UCSD-AML1 (cell line): ENCODE measurements around the gene TNIP2.

ENCODE experiments used
- DNase-seq: peaks from one replicate; lab custom pipeline; 2025; ENCODE audit not compliant: unreplicated experiment; lab: John Stamatoyannopoulos, UW

TNIP2 gene, protein sequence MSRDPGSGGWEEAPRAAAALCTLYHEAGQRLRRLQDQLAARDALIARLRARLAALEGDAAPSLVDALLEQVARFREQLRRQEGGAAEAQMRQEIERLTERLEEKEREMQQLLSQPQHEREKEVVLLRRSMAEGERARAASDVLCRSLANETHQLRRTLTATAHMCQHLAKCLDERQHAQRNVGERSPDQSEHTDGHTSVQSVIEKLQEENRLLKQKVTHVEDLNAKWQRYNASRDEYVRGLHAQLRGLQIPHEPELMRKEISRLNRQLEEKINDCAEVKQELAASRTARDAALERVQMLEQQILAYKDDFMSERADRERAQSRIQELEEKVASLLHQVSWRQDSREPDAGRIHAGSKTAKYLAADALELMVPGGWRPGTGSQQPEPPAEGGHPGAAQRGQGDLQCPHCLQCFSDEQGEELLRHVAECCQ

DNA sequence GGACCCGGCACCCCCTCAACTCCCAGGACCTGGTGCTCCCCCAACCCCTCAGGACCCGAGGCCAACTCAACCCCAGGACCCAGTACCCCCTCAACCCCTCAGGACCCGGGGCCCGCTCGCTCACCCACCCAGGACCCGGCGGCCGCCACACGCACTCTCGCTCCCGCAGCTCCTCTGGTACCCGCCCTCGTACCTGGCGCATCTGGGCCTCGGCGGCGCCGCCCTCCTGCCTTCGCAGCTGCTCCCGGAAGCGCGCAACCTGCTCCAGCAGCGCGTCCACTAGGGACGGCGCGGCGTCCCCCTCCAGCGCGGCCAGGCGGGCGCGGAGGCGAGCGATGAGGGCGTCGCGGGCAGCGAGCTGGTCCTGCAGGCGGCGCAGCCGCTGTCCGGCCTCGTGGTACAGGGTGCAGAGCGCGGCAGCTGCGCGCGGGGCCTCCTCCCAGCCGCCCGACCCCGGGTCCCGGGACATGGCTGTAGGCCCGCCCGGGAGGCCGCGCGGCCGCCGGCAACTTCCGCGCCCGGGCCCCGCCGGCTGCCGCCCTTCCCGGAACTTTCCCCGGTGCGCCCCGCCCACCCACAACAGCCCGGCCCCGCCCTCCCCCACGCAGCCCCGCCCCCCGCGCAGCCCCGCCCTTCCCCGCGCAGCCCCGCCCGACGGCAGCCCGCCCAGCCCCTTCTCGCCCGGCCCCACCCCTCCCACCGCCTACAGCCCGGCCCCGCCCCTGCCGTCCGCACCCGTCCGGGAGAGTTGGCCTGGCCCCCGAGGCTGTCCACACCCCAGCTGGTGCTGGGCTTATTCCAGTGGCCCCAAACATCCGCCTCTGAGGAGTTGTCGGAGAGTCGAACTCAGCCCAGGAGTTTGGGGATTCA lies at the start of gene TNIP2:
TNIP2 (minus strand) TSS at position 516 of the 870 bp plus-strand sequence; CDS start at position 469, 47 bp downstream.
- DNase-seq, result peak; percentile 87

DNA sequence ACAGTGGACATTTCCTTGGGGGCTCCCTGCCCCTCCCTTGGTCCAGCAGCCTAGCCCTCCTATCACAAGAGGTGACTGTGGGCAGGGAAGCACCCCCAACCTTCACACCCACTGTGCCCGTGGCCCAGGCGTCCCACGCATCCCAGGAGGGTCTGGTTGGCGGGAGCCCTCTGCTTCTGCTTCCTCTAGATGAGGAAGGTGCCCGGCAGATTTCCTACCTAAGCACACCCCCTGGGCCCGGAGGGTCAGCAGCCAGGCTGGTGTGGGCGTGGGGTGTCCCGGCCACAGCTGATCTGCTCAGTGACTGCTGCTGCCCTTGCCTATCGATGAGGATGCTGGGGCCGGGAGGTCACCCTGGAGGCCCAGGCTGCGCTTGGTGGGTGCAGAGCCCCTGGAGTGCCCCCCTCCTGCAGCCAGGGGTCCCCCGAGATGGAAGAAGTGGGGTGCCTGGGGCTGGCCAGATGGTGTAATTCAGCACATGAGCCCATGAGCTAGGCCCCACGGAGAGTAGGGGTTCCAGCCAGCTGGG lies 48.9 kb upstream of the TNIP2 start:
- DNase-seq, result no peak

DNA sequence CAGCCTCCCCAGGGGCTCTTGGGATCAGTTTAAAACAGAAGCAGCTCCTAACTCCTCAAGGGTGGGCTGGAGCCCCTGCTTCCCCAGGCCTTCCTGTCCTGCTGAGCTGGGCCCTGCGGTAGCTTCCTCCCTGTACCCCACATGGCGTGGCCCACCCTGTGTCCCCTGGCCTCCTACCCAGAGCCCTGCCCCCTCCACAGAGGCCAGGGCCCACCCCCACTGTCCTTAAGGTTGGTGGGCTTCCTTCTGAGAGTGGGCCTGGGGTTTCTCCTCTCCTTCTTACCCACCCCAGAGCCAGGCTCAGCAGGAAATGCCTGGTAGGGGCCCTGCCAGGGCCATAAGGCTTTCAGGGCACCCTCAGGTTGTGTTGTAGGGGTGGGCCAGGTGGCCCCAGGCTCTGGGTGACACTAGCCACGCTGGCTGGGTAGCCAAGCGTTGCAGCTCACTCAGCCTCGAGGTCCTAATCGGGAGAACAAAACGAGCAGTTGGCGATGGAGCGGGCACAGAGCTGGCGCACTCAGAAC lies 48.4 kb upstream of the TNIP2 start:
- DNase-seq, result no peak

DNA sequence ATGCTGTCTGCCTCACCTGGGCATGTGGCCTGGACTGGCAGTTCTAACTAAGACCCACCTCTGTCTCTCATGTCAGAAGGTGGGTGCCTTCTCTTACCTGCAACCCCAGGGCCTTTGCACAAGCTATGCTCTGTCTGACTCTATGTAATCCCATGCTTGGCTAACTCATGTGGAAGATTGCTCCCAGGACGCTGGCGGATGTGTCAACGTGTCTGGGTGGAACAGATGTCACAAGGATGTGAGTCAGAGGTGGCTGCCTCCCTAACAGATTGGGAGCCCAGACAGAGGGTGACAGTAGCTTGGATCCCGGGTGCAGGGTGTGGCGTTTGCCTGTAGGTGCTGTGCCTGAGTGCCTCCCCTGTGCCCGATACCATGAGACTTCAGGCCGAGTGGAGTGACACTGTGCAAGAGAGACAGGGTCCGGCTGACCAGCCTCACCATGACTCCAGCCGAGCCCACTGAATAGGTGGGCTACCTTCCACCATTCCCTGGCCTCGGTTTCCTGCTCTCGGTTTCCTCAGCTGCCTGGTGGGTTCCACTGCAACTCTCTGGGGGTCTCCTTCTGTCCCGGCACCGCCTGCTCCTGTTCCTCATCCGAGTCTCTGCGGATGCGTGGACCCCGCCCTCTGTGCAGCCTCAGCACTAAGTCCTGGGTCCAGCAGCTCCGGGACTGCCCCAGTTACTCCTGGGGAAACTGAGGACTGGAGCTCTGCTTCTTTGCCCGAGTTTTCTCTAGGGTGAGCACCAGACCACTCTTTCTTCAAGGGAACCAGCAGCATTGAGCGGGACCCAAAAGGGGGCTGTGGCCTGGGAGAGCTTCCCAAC lies 47.7 kb upstream of the TNIP2 start:
- no peak for DNase-seq

DNA sequence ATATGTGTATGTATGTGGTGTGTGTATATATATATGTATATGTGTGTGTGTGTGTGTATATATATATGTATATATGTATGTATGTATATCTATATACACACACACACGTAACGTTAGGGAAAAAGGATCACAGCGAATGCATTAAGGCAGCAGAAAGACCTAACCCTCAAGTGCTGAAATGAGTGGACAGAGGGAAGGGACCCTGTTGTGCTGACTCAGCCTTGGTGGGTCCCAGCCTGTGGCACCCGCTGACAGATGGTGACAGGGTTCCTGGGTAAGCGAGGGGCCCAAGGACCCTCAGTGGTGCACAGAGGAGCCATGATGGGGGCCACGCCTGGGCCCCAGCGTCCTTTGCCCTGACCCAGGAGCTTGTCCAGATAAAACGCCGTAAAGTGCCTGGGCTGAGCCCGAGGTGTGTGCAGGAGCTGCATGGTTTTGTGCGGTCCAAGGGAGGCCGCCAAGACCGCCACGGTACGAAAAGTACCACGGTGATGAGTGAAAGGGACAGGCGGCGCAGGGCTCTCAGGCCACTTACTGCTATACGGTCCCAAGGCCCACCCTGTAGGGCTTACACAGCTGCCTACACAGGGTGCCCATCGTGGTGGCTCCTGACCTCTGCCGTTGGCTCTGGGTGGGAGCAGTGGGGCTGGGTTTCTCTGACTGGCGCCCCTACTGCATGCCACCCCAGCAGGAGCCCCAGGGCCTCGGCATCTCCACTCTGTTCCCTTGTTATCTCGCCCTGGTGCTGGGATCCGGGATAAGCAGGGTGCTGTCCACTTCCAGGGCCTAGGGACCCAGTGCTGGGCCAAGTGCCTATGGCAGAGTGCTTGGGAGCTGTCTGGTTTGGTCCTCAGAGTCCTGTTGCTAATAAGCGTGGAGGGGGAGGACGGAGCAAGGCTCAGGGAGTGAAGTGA lies 46.7 kb upstream of the TNIP2 start:
- DNase-seq, result no peak

DNA sequence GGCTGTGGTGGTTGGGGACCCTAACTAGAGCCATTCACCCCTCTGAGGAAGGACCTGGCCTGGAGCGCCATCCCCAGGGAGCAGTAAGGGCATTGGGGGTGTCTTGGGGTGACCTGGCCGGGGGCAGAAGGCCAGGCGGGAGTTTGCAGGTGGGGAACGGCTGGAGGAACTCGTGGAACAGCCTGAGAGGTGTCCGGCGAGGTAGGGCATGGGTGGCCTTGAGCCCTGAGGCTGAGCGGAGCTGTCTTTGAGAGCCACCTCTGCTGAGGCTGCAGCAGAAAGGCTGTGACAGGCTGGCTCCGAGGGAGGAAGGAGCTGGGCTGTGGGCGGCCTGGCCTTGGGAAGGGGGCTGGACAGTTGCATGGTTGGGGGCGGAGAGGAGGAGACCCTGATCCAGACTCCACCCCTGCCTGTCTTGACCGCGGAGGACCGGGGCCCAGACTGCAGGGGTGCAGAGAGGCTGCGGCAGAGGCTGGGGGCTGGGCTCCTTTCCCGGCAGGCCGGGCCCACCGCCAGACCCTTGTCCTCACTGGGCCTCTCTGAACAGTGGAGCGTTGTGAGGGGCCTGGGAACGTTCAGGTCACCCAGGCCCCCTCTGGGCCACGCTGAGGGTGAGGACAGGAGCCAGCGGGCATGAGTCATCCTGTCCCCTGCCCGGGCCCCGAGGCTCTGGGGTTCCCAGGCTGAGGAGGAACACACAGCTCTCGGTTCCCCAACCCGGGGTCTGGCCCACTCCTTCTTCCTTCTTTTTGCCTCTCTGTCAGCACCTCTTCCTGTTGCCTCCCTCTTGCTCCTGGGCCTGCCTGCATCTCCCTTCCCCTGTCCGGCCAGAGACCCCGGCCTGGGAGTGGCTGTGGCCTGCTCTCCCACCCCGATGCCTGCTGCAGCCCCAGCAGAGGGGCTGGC lies 44.8 kb upstream of the TNIP2 start:
- DNase-seq, result peak; percentile 88

DNA sequence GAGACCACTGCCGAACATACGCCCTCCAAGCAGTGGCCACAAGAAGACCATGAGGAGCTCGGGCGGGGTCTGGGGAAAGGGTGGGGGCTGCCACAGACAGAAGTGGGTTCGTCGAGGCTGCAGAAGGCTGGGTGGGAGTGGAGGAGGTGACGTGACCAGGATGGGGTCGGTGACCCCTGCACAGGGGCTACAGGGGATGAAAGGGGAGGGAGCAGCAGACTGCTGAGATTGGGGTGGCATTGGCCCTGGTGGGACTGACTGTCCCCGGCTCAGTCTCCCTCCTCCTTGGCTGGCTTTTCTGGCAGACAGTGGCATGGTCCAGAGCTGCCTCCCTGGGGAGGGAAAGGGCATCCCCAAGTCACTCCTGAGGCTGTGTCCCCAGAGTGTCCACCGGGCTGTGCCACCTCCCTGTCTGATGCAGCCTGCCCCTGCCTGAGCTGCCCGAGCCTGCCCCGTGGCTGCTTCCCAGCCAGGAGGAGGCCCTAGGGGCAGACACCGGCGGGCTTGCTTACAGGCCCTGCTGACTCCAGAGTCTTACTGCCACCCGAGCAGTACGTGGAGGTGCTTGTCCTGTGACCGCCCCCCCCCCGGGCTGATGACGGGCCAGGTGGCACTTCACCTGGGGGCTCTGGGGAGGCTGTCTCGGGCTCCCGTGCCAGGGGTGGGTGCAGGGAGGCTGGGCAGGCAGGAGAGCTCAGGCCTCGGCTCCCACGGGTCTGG lies 44.0 kb upstream of the TNIP2 start:
- DNase-seq, result no peak

DNA sequence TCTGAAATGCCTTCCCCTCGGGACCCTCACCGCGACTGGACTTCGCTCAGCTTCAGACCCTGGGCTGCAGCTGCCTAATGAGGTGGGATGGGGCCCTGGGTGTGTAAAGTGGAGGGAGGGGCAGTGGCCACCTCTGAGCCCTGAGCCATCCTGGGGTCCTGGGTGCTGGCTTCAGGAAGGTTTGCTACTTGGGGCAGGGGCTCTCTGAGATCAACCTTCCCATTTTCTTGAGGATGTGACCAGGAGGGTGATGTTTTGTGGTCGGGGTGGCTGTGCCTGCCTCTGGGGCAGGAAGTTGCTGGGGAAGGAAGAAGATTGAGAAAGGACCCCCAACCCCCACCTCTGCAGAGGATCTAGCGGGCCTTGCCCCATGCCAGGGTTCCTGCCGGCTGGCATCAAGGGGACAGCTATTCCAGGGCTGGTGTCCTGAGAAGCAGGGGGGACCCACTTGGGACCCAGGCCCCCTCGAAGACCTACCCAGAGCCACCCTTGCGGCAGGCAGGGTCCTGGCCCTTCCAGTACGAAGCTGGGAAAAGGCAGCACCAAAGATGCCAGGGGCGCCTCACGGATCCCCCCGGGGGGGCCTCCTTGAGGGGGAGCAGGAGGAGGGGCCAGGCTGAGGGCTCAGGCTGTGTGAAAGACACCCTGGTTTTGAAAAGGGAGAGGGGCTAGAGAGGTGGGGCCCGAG lies 43.2 kb upstream of the TNIP2 start:
- DNase-seq, result peak; percentile 56

DNA sequence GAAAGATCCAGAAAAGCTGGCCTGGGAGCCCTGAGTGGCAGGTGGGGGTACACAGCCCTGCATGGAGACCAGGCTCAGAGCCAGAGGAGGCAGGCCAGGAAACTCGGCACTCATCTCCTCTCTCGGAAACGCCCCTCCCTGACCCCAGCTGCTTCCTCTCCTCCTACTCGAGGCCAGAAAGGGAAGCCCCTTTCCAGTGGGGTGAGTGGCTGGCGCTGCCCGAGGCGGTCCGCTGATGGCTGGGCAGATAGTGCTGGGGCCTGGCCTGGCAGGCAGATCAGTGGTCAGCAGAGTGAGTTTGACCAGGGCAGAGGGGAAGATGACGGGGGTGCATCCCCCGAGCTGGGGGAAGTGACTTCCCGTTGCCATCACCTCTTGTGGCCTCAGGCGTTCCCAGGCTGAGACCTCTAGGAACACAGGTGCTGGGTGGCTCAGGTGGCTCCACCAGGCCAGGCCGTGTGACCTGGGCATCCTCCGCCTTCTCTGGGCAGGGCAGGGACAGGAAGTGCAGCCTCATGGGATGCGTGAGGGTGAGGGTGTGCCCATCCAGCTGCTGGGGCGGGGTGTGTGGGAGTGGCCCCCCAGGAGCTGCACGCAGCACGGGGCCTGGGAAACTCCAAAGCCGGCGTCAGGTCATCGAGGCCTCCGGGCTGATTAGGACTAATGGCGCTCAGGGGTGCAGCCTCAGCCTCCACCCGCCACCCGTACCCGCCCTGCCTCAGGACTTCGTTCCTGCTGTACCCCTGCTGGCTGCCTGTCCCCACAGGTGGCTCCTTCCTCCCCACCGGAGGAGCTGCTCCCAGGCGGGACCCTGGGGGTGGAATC lies 42.5 kb upstream of the TNIP2 start:
- peak; percentile 79 for DNase-seq

DNA sequence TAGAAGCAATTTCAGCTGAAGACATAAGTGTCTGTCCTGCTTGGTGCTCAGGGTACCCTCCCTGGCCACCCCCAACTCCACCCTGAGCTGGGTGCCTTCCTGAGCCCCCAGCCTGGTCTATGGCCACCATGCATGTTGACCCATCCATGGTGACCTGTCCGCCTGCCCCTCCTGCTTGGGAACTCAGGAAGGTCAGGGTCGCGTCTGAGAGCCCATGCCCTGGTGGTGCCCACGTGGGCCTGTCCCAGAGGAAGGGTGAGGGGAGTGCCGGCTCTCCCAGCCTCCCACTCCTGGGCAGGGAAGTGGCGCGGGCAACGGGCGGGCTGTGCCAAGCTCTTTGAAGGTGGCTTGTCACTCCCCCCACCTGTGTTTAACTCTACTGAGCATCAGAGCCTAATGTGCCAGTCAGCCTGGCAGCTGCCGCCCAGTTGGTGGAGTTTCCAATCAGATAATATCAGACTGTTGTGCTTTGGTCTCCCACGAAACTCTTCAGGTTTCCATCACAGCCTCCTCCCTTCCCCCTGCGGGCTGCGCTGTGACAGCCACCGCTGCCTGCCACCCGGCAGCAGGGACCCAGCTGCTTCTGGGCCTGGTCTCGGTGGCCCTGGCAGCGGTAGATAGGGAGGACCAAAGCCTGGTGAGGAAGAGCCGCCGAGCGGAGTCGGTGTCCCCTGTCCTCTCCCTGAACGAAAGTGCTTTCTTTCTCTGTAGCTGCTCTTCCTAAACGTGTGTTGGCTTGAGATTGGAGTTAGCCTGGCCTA lies 41.6 kb upstream of the TNIP2 start:
- DNase-seq, result peak; percentile 73

DNA sequence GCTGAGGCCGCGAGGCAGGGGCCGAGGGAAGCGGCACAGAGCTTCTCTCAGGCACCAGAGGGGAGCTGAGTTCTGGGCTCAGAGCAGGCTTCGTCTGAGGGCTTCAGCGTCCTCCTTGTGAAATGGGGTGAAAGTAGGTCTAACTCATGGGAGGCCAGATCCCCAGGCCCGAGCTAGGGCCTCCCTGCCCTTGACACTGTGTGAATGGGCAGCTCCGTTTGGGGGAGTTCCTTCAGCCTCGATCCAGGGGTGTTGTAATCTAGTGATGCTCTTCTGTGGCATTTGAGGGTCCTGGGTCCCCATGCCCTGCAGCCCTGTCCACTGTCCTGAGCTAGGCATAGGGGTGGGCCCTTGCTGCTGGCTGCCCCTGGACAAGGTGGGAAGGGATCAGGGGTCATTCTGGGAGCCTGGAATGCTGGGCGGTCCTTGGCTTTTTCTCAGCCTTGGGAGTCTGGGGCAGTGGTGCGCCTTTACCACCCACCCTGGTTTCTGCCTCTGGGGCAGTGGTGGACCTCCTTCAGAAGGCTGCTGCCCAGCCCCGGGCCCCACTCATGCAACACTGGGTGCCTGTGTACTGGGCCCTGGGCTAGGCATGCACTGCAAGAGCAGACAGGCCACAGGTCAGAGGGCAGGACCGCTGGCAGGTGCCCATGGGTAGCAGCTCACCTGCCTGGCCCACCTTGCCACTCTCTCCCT lies 40.9 kb upstream of the TNIP2 start:
- no peak for DNase-seq

DNA sequence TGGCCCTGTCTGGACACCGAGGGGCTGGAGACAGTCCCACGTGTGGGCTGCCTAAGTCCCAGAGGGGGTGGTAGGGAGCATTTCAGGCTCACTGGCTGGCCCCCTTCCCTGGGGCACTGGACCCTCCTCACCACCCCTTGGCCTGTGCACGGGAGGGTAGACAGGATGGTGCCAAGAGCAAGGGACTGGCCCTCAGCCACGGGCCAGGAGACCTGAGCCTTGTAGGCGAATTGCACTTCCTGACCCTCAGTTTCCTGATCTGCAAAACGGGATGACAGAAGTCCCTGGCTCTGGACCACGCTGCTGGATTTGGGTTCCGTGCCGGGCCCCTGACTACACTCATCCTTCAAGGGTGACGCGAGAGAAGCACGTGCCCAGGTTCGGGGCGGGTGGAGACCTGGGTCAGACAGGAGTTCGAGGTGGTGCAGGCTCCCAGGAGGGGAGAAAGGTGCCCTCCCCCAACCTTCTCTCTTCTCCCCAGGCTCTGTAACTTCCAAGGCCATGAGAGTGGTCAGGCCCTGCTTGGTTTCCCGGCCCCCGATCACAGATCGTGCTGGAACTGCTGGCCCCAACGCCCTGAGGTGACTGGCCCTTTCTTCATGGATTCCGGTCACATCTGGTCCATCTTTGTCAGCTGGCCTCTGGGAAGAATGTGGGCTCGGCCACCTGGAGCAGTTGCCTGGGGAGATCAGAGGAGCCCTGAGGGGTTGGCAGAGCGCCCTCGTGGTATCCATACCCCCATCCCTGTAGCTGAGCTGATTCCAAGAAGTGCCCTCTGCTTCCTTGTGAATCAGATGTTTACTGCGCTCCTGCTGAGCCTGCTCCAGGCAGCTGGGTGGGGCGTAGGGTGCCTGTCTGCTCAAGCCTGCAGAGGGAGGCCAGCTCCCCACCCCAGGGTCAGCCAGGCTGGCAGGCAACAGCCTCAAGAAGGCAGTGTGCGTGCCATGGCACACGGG lies 40.0 kb upstream of the TNIP2 start:
- no peak for DNase-seq

DNA sequence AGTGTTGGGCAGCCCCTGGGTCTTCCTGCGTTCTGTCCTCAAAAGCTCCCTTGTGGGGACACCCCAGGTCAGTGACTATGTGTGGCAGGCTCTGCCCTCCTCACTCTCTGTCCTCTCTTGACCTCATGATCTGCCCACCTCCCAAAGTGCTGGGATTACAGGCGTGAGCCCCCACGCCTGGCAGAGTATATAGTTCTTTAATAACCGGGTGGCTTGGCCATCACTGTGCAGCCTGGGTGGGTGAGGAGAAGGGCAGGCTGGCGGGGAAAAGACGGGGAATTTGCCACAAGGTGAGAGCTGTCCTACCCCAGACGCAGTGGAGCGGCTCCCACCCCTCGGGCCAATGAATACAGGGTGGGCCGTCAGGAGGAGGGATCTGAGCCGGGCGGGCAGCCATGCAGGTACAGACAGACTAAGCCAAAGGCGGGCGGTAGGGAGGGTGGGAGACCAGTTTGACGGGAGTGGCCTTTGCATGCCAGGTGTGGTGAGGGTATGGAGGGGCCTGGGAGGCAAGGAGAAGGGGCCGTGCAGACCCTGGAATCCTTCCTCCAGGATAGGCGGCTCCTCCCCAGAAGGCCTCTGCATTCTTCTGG lies 39.3 kb upstream of the TNIP2 start:
- no peak for DNase-seq
